Kidney epithelial cell (primary cell): ENCODE measurements around the gene PFAS. TPM values are rescaled to one million over a fixed set of nuclear protein-coding genes. Genes with fewer than 3 reads are reported as not detected.

Experiments
- DNase-seq: peaks from one replicate; pipeline ENCODE4 v3.0.0-alpha.2; 2010; ENCODE audit warnings: low read depth
- H3K27me3 ChIP-seq: 2 replicates; pipeline ENCODE4 v1.6.0; 2011; ENCODE audit warnings: low read length; ENCODE audit not compliant: control insufficient read depth, insufficient read depth
- H3K36me3 ChIP-seq: 2 replicates; pipeline ENCODE4 v1.5.1; 2011; ENCODE audit warnings: low read length; ENCODE audit not compliant: control insufficient read depth, insufficient read depth
- H3K4me3 ChIP-seq: 2 replicates; pipeline ENCODE4 v1.5.1; 2011; ENCODE audit warnings: low read depth, mild to moderate bottlenecking, control low read depth, low read length
- total RNA-seq: library from RNA; depleted of rRNA; stranded (reverse); fragments of >200 nt; gene quantifications from 2 replicates; pipeline ENCODE4 v1.2.3, GENCODE V29; 2015
- TF ChIP-seq, protein P1 (sequence below): IDR thresholded peaks from 2 replicates; pipeline ENCODE4 v1.5.1; 2011; ENCODE audit warnings: mild to moderate bottlenecking, moderate library complexity, low read length, control low read depth, inconsistent platforms; ENCODE audit not compliant: insufficient read depth, poor library complexity, severe bottlenecking

PFAS gene
- total RNA-seq, 1 donor from 2014 or later: 34.3 TPM

DNA sequence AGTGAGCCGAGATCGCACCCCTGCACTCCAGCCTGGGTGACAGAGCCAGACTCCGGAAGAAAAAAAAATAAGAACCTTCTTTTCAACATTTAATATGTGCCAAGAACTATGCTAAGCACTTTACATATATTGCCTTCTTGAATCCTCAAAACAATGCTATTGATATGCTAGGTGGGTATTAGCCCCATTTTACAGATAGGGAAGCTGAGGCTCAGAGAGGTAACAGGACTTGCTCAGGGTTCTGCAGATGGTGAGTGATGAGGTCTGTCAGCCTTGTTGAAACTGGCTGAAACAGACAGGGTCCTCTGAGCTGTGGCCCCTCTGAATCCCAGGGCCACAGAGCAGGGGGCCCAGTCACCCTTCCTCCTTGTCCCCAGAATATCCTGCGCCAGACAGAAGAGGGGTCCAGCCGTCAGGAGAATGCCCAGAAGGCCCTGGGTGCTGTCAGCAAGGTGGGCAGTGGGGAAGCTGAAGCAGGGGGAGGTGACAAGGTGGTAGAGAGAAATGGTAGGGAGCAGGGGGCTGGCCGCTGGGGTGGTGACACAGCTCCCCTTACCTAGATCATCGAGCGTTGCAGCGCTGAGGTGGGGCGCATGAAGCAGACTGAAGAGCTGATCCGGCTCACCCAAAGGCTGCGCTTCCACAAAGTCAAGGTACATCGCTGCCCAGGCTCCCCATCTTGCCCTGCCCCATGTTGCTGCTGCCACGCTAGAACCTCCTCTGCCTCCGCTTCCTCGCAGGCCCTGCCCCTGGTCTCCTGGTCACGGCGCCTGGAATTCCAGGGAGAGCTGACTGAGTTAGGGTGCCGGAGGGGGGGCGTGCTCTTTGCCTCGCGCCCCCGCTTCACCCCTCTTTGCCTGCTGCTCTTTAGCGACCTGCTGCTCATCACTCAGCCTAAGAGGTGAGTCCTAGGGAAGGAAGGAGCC, 69.2 kb downstream of the PFAS start:
- Histone ChIP-seq H3K4me3 (no peak overlapping the region), H3K27me3 (peaks cover 47% of the 10 kb centered on the region), H3K36me3 (no peaks in the 10 kb centered on the region)
- TF ChIP-seq, protein P1, sequence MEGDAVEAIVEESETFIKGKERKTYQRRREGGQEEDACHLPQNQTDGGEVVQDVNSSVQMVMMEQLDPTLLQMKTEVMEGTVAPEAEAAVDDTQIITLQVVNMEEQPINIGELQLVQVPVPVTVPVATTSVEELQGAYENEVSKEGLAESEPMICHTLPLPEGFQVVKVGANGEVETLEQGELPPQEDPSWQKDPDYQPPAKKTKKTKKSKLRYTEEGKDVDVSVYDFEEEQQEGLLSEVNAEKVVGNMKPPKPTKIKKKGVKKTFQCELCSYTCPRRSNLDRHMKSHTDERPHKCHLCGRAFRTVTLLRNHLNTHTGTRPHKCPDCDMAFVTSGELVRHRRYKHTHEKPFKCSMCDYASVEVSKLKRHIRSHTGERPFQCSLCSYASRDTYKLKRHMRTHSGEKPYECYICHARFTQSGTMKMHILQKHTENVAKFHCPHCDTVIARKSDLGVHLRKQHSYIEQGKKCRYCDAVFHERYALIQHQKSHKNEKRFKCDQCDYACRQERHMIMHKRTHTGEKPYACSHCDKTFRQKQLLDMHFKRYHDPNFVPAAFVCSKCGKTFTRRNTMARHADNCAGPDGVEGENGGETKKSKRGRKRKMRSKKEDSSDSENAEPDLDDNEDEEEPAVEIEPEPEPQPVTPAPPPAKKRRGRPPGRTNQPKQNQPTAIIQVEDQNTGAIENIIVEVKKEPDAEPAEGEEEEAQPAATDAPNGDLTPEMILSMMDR: no peak
- DNase-seq: no peak

Other genes starting within 250 kb of the PFAS start
- gene GUCY2D, start 246.7 kb upstream of the PFAS start, total RNA-seq: 0.07 TPM in 1 of 2 replicates, not detected in the other
- 0.29 TPM in 1 of 2 replicates, not detected in the other for gene ALOX15B, start 210.2 kb upstream of the PFAS start, total RNA-seq
- 0.08 and 1.2 TPM in 2 replicates for gene ALOX12B, start 161.6 kb upstream of the PFAS start, total RNA-seq
- gene ALOXE3, start 130.8 kb upstream of the PFAS start, total RNA-seq: 0.75 and 2.5 TPM in 2 replicates
- 1.8 TPM in 1 of 2 replicates, not detected in the other for gene HES7, start 125.2 kb upstream of the PFAS start, total RNA-seq
- 11.0 and 19.4 TPM in 2 replicates for gene PER1, start 96.9 kb upstream of the PFAS start, total RNA-seq
- 7.0 and 8.0 TPM in 2 replicates for gene VAMP2, start 86.3 kb upstream of the PFAS start, total RNA-seq
- 10.0 and 14.7 TPM in 2 replicates for gene TMEM107, start 72.9 kb upstream of the PFAS start, total RNA-seq
- gene BORCS6, start 59.1 kb upstream of the PFAS start, total RNA-seq: 13.3 and 16.1 TPM in 2 replicates
- gene AURKB, start 38.7 kb upstream of the PFAS start, total RNA-seq: 11.6 and 21.6 TPM in 2 replicates
- gene CTC1, start 1.2 kb upstream of the PFAS start, total RNA-seq: 7.8 and 14.1 TPM in 2 replicates
- 27.2 and 30.0 TPM in 2 replicates for gene RANGRF, start 39.4 kb downstream of the PFAS start, total RNA-seq
- gene SLC25A35, start 46.1 kb downstream of the PFAS start, total RNA-seq: 0.84 and 1.5 TPM in 2 replicates
- 0.08 and 0.21 TPM in 2 replicates for gene ARHGEF15, start 61.0 kb downstream of the PFAS start, total RNA-seq
- gene ODF4, start 90.6 kb downstream of the PFAS start, total RNA-seq: not detected in 2 replicates
- 6,130 and 6,972 TPM in 2 replicates for gene RPL26, start 133.9 kb downstream of the PFAS start, total RNA-seq
- gene RNF222, start 148.5 kb downstream of the PFAS start, total RNA-seq: 0.14 TPM in 1 of 2 replicates, not detected in the other
- 39.8 and 43.5 TPM in 2 replicates for gene NDEL1, start 186.6 kb downstream of the PFAS start, total RNA-seq